GM23338 (cell line): ENCODE measurements around the gene SSTR3. TPM values are rescaled to one million over a fixed set of nuclear protein-coding genes. Genes with fewer than 3 reads are reported as not detected.

Experiments used
- ATAC-seq: fragments of 200-7000 bp; cut with Tn5 transposase; 3 replicates; pipeline ENCODE4 v1.9.1; 2020
- DNase-seq: peaks from one replicate; pipeline ENCODE4 v3.0.0-alpha.2; 2015; ENCODE audit warnings: low spot score
- H2AFZ ChIP-seq: fragments of 200-600 bp; sonication (generic); 2 replicates; pipeline ENCODE4 v1.8.0; 2016; ENCODE audit warnings: antibody characterized with exemption, mild to moderate bottlenecking, moderate library complexity
- H3F3A ChIP-seq: fragments of 200-600 bp; sonication (generic); replicated peaks from 2 replicates; pipeline ENCODE4 v1.8.0; 2017; ENCODE audit warnings: antibody characterized with exemption, mixed run types, low read depth
- H3K27ac ChIP-seq: fragments of 200-600 bp; sonication (generic); 2 replicates; pipeline ENCODE4 v1.6.1; 2016; ENCODE audit warnings: low read depth
- H3K27me3 ChIP-seq: fragments of 200-600 bp; sonication (generic); 2 replicates; pipeline ENCODE4 v1.8.0; 2016; ENCODE audit warnings: mild to moderate bottlenecking, mixed run types, moderate library complexity; ENCODE audit not compliant: insufficient read depth
- H3K36me3 ChIP-seq: fragments of 200-600 bp; sonication (generic); 2 replicates; pipeline ENCODE4 v1.8.0; 2016; ENCODE audit warnings: mild to moderate bottlenecking; ENCODE audit not compliant: insufficient read depth
- H3K4me1 ChIP-seq: fragments of 200-600 bp; sonication (generic); 2 replicates; pipeline ENCODE4 v1.8.0; 2016; ENCODE audit warnings: mild to moderate bottlenecking, moderate library complexity; ENCODE audit not compliant: insufficient read depth
- H3K4me2 ChIP-seq: fragments of 200-600 bp; sonication (generic); 2 replicates; pipeline ENCODE4 v1.7.1; 2017; ENCODE audit warnings: mixed run types
- H3K4me3 ChIP-seq: fragments of 200-600 bp; sonication (generic); 2 replicates; pipeline ENCODE4 v1.6.1; 2016; ENCODE audit warnings: mixed run types
- H3K79me2 ChIP-seq: fragments of 200-600 bp; sonication (generic); replicated peaks from 2 replicates; pipeline ENCODE4 v1.8.0; 2017; ENCODE audit warnings: mild to moderate bottlenecking; ENCODE audit not compliant: insufficient read depth
- H3K9me2 ChIP-seq: fragments of 200-600 bp; sonication (generic); 2 replicates; pipeline ENCODE4 v1.8.0; 2017; ENCODE audit not compliant: insufficient read depth
- H4K20me1 ChIP-seq: fragments of 200-600 bp; sonication (generic); replicated peaks from 2 replicates; pipeline ENCODE4 v1.8.0; 2017; ENCODE audit warnings: mild to moderate bottlenecking; ENCODE audit not compliant: insufficient read depth
- H3K27ac Mint-ChIP-seq: 2 replicates; pipeline ENCODE4 v1.8.0; 2020; ENCODE audit warnings: inconsistent platforms, mild to moderate bottlenecking, moderate library complexity, mixed read lengths
- H3K27me3 Mint-ChIP-seq: 3 replicates; pipeline ENCODE4 v1.8.0; 2022; ENCODE audit warnings: low read depth, mild to moderate bottlenecking, moderate library complexity, mixed read lengths, inconsistent platforms; ENCODE audit not compliant: insufficient read depth, poor library complexity
- H3K36me3 Mint-ChIP-seq: 3 replicates; pipeline ENCODE4 v1.8.0; 2021; ENCODE audit warnings: low read depth, mild to moderate bottlenecking, inconsistent platforms, moderate library complexity, mixed read lengths
- H3K4me1 Mint-ChIP-seq: 3 replicates; pipeline ENCODE4 v1.8.0; 2020; ENCODE audit warnings: mild to moderate bottlenecking, inconsistent platforms, mixed read lengths
- H3K4me3 Mint-ChIP-seq: 3 replicates; pipeline ENCODE4 v1.8.0; 2021; ENCODE audit warnings: moderate library complexity, mild to moderate bottlenecking, inconsistent platforms, mixed read lengths
- H3K9me3 Mint-ChIP-seq: 3 replicates; pipeline ENCODE4 v1.8.0; 2020; ENCODE audit warnings: moderate library complexity, mild to moderate bottlenecking, inconsistent platforms, mixed read lengths
- CREB1 ChIP-seq: fragments of 250-450 bp; sonication (Bioruptor Pico); IDR thresholded peaks from 2 replicates; pipeline ENCODE4 v1.5.0; 2020; ENCODE audit warnings: low read depth, mild to moderate bottlenecking, moderate library complexity
- EZH2 ChIP-seq: fragments of 200-600 bp; sonication (generic); IDR thresholded peaks from one replicate; pipeline ENCODE4 v1.8.0; 2017; ENCODE audit warnings: antibody characterized with exemption, mild to moderate bottlenecking, low read depth; ENCODE audit not compliant: unreplicated experiment
- EZH2phosphoT487 ChIP-seq: fragments of 200-600 bp; sonication (generic); IDR thresholded peaks from one replicate; pipeline ENCODE4 v1.8.1; 2018; ENCODE audit warnings: antibody characterized with exemption; ENCODE audit not compliant: unreplicated experiment
- JUNB ChIP-seq: IDR thresholded peaks from one replicate; pipeline ENCODE4 v1.6.1; 2016; ENCODE audit warnings: antibody characterized with exemption; ENCODE audit not compliant: unreplicated experiment
- NANOG ChIP-seq: IDR thresholded peaks from 2 replicates; pipeline ENCODE4 v1.6.1; 2016; ENCODE audit warnings: antibody characterized with exemption, borderline replicate concordance
- REST ChIP-seq: IDR thresholded peaks from one replicate; pipeline ENCODE4 v1.6.1; 2018; ENCODE audit warnings: antibody characterized with exemption; ENCODE audit not compliant: unreplicated experiment
- STAT1 ChIP-seq: IDR thresholded peaks from one replicate; pipeline ENCODE4 v1.6.1; 2016; ENCODE audit warnings: antibody characterized with exemption; ENCODE audit not compliant: unreplicated experiment
- ZNF114 ChIP-seq: fragments of 250-450 bp; sonication (Bioruptor Pico); IDR thresholded peaks from 2 replicates; pipeline ENCODE4 v1.5.0; 2020; ENCODE audit warnings: mild to moderate bottlenecking, moderate library complexity
- ZNF331 ChIP-seq: fragments of 250-450 bp; sonication (Bioruptor Pico); IDR thresholded peaks from 2 replicates; pipeline ENCODE4 v1.5.0; 2020; ENCODE audit warnings: low read depth, mild to moderate bottlenecking, moderate library complexity
- polyA plus RNA-seq: library from polyadenylated mRNA; unstranded; fragments of >200 nt; fragmentation: Nextera tagmentation; extraction: Ambion mirVana; gene quantifications from 2 replicates; pipeline ENCODE4 v1.2.1, GENCODE V29; 2016
- total RNA-seq: library from RNA; depleted of rRNA; stranded (reverse); fragments of >200 nt; shearing (Covaris generic); gene quantifications from 2 replicates; pipeline ENCODE4 v1.2.3, GENCODE V29; 2014
- TF ChIP-seq, protein P1 (sequence below): fragments of 250-450 bp; sonication (Bioruptor Pico); IDR thresholded peaks from 2 replicates; pipeline ENCODE4 v1.5.0; 2020; ENCODE audit warnings: mild to moderate bottlenecking, moderate library complexity

The SSTR3 gene
- total and polyA plus RNA-seq, 2 experiments from 2014 or later, result 0.66 TPM; not detected in 1

GRCh38 chr22:37230673-37231405 is 18.6 kb upstream of the SSTR3 start:
- no peaks in the 10 kb centered on the region for H3K27me3 ChIP-seq
- no peak for ATAC-seq
- no peak overlapping the region for H2AFZ ChIP-seq
- H3K36me3 Mint-ChIP-seq, result no peaks in the 10 kb centered on the region
- H3K79me2 ChIP-seq, result no peaks in the 10 kb centered on the region
- no peak overlapping the region for H3K27ac Mint-ChIP-seq
- no peaks in the 10 kb centered on the region for H4K20me1 ChIP-seq
- no peaks in the 10 kb centered on the region for H3K4me1 ChIP-seq
- H3K27ac ChIP-seq, result no peak overlapping the region
- no peak overlapping the region for H3K4me3 Mint-ChIP-seq
- H3K36me3 ChIP-seq, result no peaks in the 10 kb centered on the region
- H3F3A ChIP-seq, result no peaks in the 10 kb centered on the region
- TF ChIP-seq EZH2 (no peak), STAT1 (no peak)
- H3K4me2 ChIP-seq, result no peak overlapping the region
- no peak overlapping the region for H3K4me3 ChIP-seq
- H3K27me3 Mint-ChIP-seq, result peaks cover 11% of the 10 kb centered on the region
- H3K9me3 Mint-ChIP-seq, result no peaks in the 10 kb centered on the region
- DNase-seq, result no peak
- peaks cover 5% of the 10 kb centered on the region; the same call in 2 of the 3 replicates for H3K4me1 Mint-ChIP-seq
- no peaks in the 10 kb centered on the region for H3K9me2 ChIP-seq

DNA sequence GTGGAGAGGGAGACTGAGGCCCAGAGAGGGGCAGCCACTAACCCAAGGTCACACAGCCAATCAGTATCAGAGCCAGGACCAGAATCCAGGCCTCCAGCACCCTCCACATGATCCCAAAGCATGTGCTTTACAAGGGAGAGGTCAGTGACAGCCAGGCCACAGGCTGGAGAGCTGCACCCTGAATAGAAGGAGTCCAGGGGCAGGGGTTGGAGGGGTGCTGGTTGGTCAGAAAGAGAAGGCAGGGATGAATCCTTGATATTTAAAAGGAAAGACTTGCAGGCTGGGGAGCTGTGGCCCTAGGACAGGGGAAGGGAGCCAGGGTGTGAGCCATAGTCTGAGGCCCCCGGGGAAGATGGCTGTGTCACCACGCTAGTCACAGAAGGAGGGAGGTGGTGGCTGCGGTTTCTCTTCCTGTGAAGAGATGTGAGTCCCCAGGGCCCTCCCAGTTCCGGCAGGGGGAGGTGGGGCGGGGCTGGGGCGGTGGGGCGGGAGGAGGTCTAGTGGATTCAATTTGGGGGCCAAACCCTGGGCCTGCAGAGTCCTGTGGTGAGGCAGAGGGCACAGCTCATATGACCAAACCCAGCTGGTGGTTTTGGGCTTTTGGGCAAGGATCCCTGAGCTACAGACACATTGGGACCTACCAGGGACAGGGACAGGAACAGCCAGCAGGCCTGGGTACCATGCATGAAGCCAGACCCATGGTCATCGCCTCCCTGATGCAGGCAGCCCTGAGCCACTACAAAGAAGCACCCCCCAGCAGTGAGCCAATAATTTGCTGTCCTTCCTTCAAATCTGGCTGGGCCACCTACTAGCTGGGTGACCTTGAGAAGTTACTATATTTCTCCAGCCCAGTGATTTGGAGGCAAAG is 17.8 kb upstream of the SSTR3 start:
- H3K36me3 Mint-ChIP-seq, result no peaks in the 10 kb centered on the region
- H3K27me3 Mint-ChIP-seq, result peaks cover 12% of the 10 kb centered on the region
- TF ChIP-seq NANOG (no peak), EZH2phosphoT487 (no peak), JUNB (no peak), EZH2 (no peak), STAT1 (no peak), ZNF114 (CRISPR knock-in tag) (no peak), ZNF331 (CRISPR knock-in tag) (no peak), REST (no peak), CREB1 (CRISPR knock-in tag) (no peak)
- TF ChIP-seq, protein P1, sequence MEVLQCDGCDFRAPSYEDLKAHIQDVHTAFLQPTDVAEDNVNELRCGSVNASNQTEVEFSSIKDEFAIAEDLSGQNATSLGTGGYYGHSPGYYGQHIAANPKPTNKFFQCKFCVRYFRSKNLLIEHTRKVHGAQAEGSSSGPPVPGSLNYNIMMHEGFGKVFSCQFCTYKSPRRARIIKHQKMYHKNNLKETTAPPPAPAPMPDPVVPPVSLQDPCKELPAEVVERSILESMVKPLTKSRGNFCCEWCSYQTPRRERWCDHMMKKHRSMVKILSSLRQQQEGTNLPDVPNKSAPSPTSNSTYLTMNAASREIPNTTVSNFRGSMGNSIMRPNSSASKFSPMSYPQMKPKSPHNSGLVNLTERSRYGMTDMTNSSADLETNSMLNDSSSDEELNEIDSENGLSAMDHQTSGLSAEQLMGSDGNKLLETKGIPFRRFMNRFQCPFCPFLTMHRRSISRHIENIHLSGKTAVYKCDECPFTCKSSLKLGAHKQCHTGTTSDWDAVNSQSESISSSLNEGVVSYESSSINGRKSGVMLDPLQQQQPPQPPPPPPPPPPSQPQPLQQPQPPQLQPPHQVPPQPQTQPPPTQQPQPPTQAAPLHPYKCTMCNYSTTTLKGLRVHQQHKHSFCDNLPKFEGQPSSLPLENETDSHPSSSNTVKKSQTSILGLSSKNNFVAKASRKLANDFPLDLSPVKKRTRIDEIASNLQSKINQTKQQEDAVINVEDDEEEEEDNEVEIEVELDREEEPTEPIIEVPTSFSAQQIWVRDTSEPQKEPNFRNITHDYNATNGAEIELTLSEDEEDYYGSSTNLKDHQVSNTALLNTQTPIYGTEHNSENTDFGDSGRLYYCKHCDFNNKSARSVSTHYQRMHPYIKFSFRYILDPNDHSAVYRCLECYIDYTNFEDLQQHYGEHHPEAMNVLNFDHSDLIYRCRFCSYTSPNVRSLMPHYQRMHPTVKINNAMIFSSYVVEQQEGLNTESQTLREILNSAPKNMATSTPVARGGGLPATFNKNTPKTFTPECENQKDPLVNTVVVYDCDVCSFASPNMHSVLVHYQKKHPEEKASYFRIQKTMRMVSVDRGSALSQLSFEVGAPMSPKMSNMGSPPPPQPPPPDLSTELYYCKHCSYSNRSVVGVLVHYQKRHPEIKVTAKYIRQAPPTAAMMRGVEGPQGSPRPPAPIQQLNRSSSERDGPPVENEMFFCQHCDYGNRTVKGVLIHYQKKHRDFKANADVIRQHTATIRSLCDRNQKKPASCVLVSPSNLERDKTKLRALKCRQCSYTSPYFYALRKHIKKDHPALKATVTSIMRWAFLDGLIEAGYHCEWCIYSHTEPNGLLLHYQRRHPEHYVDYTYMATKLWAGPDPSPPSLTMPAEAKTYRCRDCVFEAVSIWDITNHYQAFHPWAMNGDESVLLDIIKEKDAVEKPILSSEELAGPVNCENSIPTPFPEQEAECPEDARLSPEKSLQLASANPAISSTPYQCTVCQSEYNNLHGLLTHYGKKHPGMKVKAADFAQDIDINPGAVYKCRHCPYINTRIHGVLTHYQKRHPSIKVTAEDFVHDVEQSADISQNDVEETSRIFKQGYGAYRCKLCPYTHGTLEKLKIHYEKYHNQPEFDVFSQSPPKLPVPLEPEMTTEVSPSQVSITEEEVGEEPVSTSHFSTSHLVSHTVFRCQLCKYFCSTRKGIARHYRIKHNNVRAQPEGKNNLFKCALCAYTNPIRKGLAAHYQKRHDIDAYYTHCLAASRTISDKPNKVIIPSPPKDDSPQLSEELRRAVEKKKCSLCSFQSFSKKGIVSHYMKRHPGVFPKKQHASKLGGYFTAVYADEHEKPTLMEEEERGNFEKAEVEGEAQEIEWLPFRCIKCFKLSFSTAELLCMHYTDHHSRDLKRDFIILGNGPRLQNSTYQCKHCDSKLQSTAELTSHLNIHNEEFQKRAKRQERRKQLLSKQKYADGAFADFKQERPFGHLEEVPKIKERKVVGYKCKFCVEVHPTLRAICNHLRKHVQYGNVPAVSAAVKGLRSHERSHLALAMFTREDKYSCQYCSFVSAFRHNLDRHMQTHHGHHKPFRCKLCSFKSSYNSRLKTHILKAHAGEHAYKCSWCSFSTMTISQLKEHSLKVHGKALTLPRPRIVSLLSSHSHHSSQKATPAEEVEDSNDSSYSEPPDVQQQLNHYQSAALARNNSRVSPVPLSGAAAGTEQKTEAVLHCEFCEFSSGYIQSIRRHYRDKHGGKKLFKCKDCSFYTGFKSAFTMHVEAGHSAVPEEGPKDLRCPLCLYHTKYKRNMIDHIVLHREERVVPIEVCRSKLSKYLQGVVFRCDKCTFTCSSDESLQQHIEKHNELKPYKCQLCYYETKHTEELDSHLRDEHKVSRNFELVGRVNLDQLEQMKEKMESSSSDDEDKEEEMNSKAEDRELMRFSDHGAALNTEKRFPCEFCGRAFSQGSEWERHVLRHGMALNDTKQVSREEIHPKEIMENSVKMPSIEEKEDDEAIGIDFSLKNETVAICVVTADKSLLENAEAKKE (CRISPR knock-in tag), result no peak
- no peak overlapping the region for H3K27ac ChIP-seq
- H3K79me2 ChIP-seq, result no peaks in the 10 kb centered on the region
- H4K20me1 ChIP-seq, result no peaks in the 10 kb centered on the region
- no peaks in the 10 kb centered on the region for H3F3A ChIP-seq
- H3K4me3 ChIP-seq, result no peak overlapping the region
- H3K4me1 ChIP-seq, result no peaks in the 10 kb centered on the region
- peaks cover 5% of the 10 kb centered on the region; the same call in 1 of the 3 replicates for H3K4me1 Mint-ChIP-seq
- no peak for ATAC-seq
- no peak overlapping the region for H3K4me3 Mint-ChIP-seq
- DNase-seq, result no peak
- no peaks in the 10 kb centered on the region for H3K27me3 ChIP-seq
- no peak overlapping the region for H3K4me2 ChIP-seq
- H3K27ac Mint-ChIP-seq, result no peak overlapping the region
- H3K9me2 ChIP-seq, result no peaks in the 10 kb centered on the region
- H3K36me3 ChIP-seq, result no peaks in the 10 kb centered on the region
- H2AFZ ChIP-seq, result no peak overlapping the region
- no peaks in the 10 kb centered on the region for H3K9me3 Mint-ChIP-seq
